OCI-LY3 (cell line): Measurements from ENCODE around the gene MARCHF9.

Experiments used
- EZH2phosphoT487 ChIP-seq: fragments of 200-600 bp; shearing (Covaris generic); IDR thresholded peaks from 2 replicates; pipeline ENCODE4 v1.6.1; 2018; ENCODE audit warnings: antibody characterized with exemption, mixed run types, low read depth
- TF ChIP-seq, protein P1 (sequence below): fragments of 200-600, 300-600 bp; sonication (generic); IDR thresholded peaks from 2 replicates; pipeline ENCODE4 v1.5.1; 2014; ENCODE audit warnings: antibody characterized with exemption, low read length, low read depth

DNA sequence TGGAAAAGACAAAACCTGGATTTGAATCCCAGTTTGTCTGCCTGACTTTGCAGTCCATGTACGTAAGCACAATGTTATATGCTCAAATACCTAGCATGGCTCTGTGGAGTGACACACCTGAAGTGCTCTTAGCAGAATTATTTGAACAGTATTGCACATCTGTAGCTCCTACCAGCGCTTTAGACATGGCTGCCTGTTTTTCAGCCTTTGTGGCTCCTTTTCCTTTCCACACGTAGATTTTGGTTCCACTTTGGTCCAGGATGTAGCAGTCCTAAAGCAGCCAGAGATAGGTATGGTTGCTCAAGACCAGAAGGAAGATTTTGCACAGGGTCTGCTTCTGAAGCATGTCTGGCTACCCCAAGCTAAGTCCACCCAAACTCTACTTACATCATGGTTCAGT is 54.5 kb downstream of the MARCHF9 start:
- TF ChIP-seq, protein P1, sequence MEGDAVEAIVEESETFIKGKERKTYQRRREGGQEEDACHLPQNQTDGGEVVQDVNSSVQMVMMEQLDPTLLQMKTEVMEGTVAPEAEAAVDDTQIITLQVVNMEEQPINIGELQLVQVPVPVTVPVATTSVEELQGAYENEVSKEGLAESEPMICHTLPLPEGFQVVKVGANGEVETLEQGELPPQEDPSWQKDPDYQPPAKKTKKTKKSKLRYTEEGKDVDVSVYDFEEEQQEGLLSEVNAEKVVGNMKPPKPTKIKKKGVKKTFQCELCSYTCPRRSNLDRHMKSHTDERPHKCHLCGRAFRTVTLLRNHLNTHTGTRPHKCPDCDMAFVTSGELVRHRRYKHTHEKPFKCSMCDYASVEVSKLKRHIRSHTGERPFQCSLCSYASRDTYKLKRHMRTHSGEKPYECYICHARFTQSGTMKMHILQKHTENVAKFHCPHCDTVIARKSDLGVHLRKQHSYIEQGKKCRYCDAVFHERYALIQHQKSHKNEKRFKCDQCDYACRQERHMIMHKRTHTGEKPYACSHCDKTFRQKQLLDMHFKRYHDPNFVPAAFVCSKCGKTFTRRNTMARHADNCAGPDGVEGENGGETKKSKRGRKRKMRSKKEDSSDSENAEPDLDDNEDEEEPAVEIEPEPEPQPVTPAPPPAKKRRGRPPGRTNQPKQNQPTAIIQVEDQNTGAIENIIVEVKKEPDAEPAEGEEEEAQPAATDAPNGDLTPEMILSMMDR = no peak
- TF ChIP-seq EZH2phosphoT487 = no peak
